HCT116 (cell line): ENCODE results near the gene EI24. TPM values are rescaled to one million over a fixed set of nuclear protein-coding genes. Genes with fewer than 3 reads are reported as not detected.

Source experiments
- ATAC-seq: fragments of 200-7000 bp; cut with Tn5 transposase; 2 replicates; pipeline ENCODE4 v1.9.1; 2020; ENCODE audit warnings: mild to moderate bottlenecking, moderate library complexity
- BruUV-seq: library from RNA; stranded (reverse); fragments of 400-500 nt; replicated peaks from 2 replicates; lab custom pipeline; 2021; lab: Mats Ljungman, UMichigan
- CTCF ChIA-PET: fragments of 300-600 bp; sonication (Branson Sonifier 250); formaldehyde crosslinking; loops from one replicate; lab custom pipeline; 2021; ENCODE audit warnings: antibody characterized with exemption; lab: Charles Lee
- POLR2A ChIA-PET: fragments of 300-600, 350-600 bp; sonication (Branson Sonifier 250); formaldehyde crosslinking; loops from one replicate; lab custom pipeline; 2021; ENCODE audit warnings: antibody characterized with exemption; lab: Charles Lee
- RAD21 ChIA-PET, 2 experiments: fragments of 300-600 bp; sonication (Branson Sonifier 250); formaldehyde crosslinking; loops; one replicate each; lab custom pipeline; 2023; ENCODE audit warnings: low total read pairs in 2 of 2; ENCODE audit not compliant: uncharacterized antibody in 2 of 2, unreplicated experiment in 2 of 2, low non-redundant PET in 1 of 2; lab: Charles Lee
- DNase-seq: peaks from one replicate; pipeline ENCODE4 v3.0.0-alpha.2; 2010; ENCODE audit warnings: low read depth, low spot score
- H2AFZ ChIP-seq: fragments of 200-600 bp; shearing (Covaris generic), sonication (generic); 2 replicates; pipeline ENCODE4 v1.6.1; 2017; ENCODE audit warnings: low read depth, mixed run types, mixed read lengths, antibody characterized with exemption, low read length; ENCODE audit not compliant: poor library complexity, severe bottlenecking
- H3K27ac ChIP-seq: 2 replicates; pipeline ENCODE4 v1.5.1; 2012; ENCODE audit warnings: low read depth, low read length
- H3K27me3 ChIP-seq: fragments of 200-600 bp; sonication (generic); 2 replicates; pipeline ENCODE4 v1.6.1; 2016; ENCODE audit warnings: mixed run types, low read length, mixed read lengths; ENCODE audit not compliant: insufficient read depth
- H3K36me3 ChIP-seq, 2 experiments: fragments of 200-500 bp in 1 of 2; fragments of 200-600 bp in 1 of 2; sonication (Bioruptor generic) in 1 of 2; sonication (generic) in 1 of 2; 2 replicates each; pipeline versions ENCODE4 v1.5.1 to v1.6.1; 2014 to 2016; ENCODE audit warnings: low read length in 2 of 2, inconsistent platforms in 1 of 2, mixed read lengths in 1 of 2, mixed run types in 1 of 2; ENCODE audit not compliant: insufficient read depth in 2 of 2, control insufficient read depth in 1 of 2
- H3K4me1 ChIP-seq, 2 experiments: fragments of 200-600 bp in 1 of 2; sonication (generic) in 1 of 2; 2 replicates each; pipeline versions ENCODE4 v1.5.1 to v1.6.1; 2012 to 2017; ENCODE audit warnings: low read length in 2 of 2, inconsistent platforms in 1 of 2, mild to moderate bottlenecking in 1 of 2, mixed read lengths in 1 of 2, mixed run types in 1 of 2, moderate library complexity in 1 of 2; ENCODE audit not compliant: insufficient read depth in 2 of 2, control insufficient read depth in 1 of 2
- H3K4me2 ChIP-seq: fragments of 200-600 bp; sonication (generic); 2 replicates; pipeline ENCODE4 v1.6.1; 2017; ENCODE audit warnings: mixed run types, low read length, mixed read lengths
- H3K4me3 ChIP-seq, 2 experiments: fragments of 200-600 bp in 1 of 2; sonication (generic) in 1 of 2; replicated peaks in 1 of 2; 2 replicates each; pipeline ENCODE4 v1.5.1; 2011 to 2016; ENCODE audit warnings: low read length in 2 of 2, control low read depth in 1 of 2, low read depth in 1 of 2, mild to moderate bottlenecking in 1 of 2, mixed read lengths in 1 of 2, mixed run types in 1 of 2
- H3K79me2 ChIP-seq: fragments of 200-600 bp; sonication (generic); 2 replicates; pipeline ENCODE4 v1.6.1; 2017; ENCODE audit warnings: mild to moderate bottlenecking, mixed run types, low read length, moderate library complexity, mixed read lengths; ENCODE audit not compliant: insufficient read depth
- H3K9ac ChIP-seq: fragments of 200-600 bp; sonication (generic); 2 replicates; pipeline ENCODE4 v1.6.1; 2016; ENCODE audit warnings: low read length, mixed read lengths
- H3K9me2 ChIP-seq: fragments of 200-600 bp; sonication (generic), shearing (Covaris generic); 2 replicates; pipeline ENCODE4 v1.6.1; 2017; ENCODE audit warnings: mixed run types, mild to moderate bottlenecking, moderate library complexity; ENCODE audit not compliant: insufficient read depth
- H3K9me3 ChIP-seq, 2 experiments: fragments of 200-500 bp in 1 of 2; fragments of 200-600 bp in 1 of 2; sonication (Bioruptor generic) in 1 of 2; sonication (generic) in 1 of 2; 2 replicates each; pipeline ENCODE4 v1.6.1; 2014 to 2017; ENCODE audit warnings: low read length in 2 of 2, mixed read lengths in 2 of 2, inconsistent platforms in 1 of 2, low read depth in 1 of 2, mild to moderate bottlenecking in 1 of 2, mixed run types in 1 of 2, moderate library complexity in 1 of 2; ENCODE audit not compliant: control insufficient read depth in 1 of 2, insufficient read depth in 1 of 2
- H4K20me1 ChIP-seq: fragments of 200-600 bp; sonication (generic), shearing (Covaris generic); 2 replicates; pipeline ENCODE4 v1.6.1; 2017; ENCODE audit warnings: mixed run types, mild to moderate bottlenecking, moderate library complexity; ENCODE audit not compliant: insufficient read depth
- ATF3 ChIP-seq: IDR thresholded peaks from 2 replicates; pipeline ENCODE4 v1.6.1; 2012
- JUND ChIP-seq: IDR thresholded peaks from 2 replicates; pipeline ENCODE4 v1.6.1; 2012
- RAD21 ChIP-seq: IDR thresholded peaks from 2 replicates; pipeline ENCODE4 v1.6.1; 2012; ENCODE audit warnings: low read depth, mild to moderate bottlenecking
- REST ChIP-seq: IDR thresholded peaks from 2 replicates; pipeline ENCODE4 v1.6.1; 2012; ENCODE audit warnings: low read depth
- SIN3A ChIP-seq: IDR thresholded peaks from 2 replicates; pipeline ENCODE4 v1.6.1; 2012; ENCODE audit warnings: low read depth
- YY1 ChIP-seq: IDR thresholded peaks from 2 replicates; pipeline ENCODE4 v1.6.1; 2011; ENCODE audit warnings: low read length, low read depth, moderate library complexity, mild to moderate bottlenecking; ENCODE audit not compliant: insufficient replicate concordance; ENCODE audit errors: extremely low read depth
- ZFX ChIP-seq: fragments of 450-650 bp; IDR thresholded peaks from 2 replicates; pipeline ENCODE4 v1.6.1; 2017
- intact Hi-C: fragments of 100-400 bp; cut with micrococcal nuclease; formaldehyde crosslinking; loops from 2 replicates; pipeline ENCODE4 v1.10.0; 2022
- total RNA-seq: library from RNA; stranded (reverse); gene quantifications from one replicate; pipeline ENCODE4 v1.2.1, GENCODE V29; 2021; ENCODE audit not compliant: unreplicated experiment

The EI24 gene
- total RNA-seq, 1 experiment from 2014 or later: 130 TPM

GRCh38 chr11:125609545-125609944 lies 40.3 kb downstream of the EI24 start:
- Histone ChIP-seq H3K4me2 (no peak overlapping the region), H3K9me2 (no peaks in the 10 kb centered on the region), H3K9me3 (no peaks in the 10 kb centered on the region), H4K20me1 (no peaks in the 10 kb centered on the region), H3K27ac (no peak overlapping the region), H3K36me3 (peaks cover 76 to 77% of the 10 kb centered on the region in 2 experiments), H3K4me3 (no peak overlapping the region), H3K79me2 (no peaks in the 10 kb centered on the region; the same call in 1 of the 2 replicates), H3K4me1 (no peaks in the 10 kb centered on the region), H3K27me3 (no peaks in the 10 kb centered on the region), H2AFZ (no peak overlapping the region), H3K9ac (no peak overlapping the region)
- ChIA-PET RAD21 (no interaction called here), CTCF (no interaction called here), POLR2A (no interaction called here)
- BruUV-seq: TSS peak; percentile 4
- ATAC-seq (no peak), DNase-seq (no peak)
- intact Hi-C loops: no loop called here
- TF ChIP-seq REST (no peak), ZFX (no peak), YY1 (no peak), RAD21 (no peak)

- H3K4me3 ChIP-seq: no peak overlapping the region
- DNase-seq: no peak
- no TSS peak for BruUV-seq
- TF ChIP-seq ATF3 (no peak), SIN3A (no peak), YY1 (no peak), JUND (no peak), RAD21 (no peak), REST (no peak), ZFX (no peak)
- TF ChIP-seq, all 23 proteins: peak for 0
- RAD21 ChIA-PET: no interaction called here
- H3K9me2 ChIP-seq: no peaks in the 10 kb centered on the region
- H3K79me2 ChIP-seq: no peaks in the 10 kb centered on the region
- H3K27ac ChIP-seq: no peak overlapping the region
- H3K9ac ChIP-seq: no peak overlapping the region
- H3K27me3 ChIP-seq: no peaks in the 10 kb centered on the region
- H3K36me3 ChIP-seq: peaks cover 45 to 55% of the 10 kb centered on the region in 2 experiments
- no peak overlapping the region for H2AFZ ChIP-seq
- no peaks in the 10 kb centered on the region for H3K4me1 ChIP-seq
- CTCF ChIA-PET: no interaction called here
- intact Hi-C loops: no loop called here
- no peak for ATAC-seq
- no peak overlapping the region for H3K4me2 ChIP-seq
- H4K20me1 ChIP-seq: no peaks in the 10 kb centered on the region
- POLR2A ChIA-PET: no interaction called here
- H3K9me3 ChIP-seq: no peaks in the 10 kb centered on the region
These were observed 49.1 kb downstream of the EI24 start for GRCh38 chr11:125618383-125618782.
